ENCODE data around the gene UMODL1.

UMODL1 gene

DNA sequence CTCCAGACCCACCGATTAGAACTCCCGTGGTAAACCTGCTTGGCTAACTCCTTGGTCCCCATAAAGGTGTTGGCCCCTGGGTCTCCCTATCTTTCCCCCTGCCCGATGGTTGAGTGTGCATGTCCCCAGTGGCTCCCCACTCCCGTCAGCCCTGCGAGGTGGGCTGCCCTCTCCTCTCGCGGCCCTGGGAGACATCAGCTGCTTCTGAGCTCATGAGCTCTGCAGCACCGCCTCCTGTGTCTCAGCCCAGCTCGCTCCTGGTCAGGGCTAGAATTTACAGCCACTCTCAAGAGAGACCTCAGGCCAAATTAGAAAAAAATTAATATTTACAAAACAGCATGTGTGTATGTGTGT is 45.1 kb upstream of the UMODL1 start:
- no peak for DNase-seq (ENCODE audit: low read depth in 2 of 2)

GRCh38 chr21:42027085-42027821 is 43.9 kb upstream of the UMODL1 start:
- no peak for TF ChIP-seq CTCF (IDR thresholded peaks at IDR 0.05; ENCODE audit: low read depth, low read length)
- DNase-seq (ENCODE audit: low read depth in 2 of 2), result no peak
- no peak overlapping the region for H3K4me3 ChIP-seq (replicated peaks in 1 of 2; ENCODE audit: low read depth in 2 of 2, low read length in 2 of 2)

More for the DNA sequence above, 45.1 kb upstream of the UMODL1 start:
- H3K4me3 ChIP-seq (replicated peaks in 1 of 2; ENCODE audit: low read depth in 2 of 2, low read length in 2 of 2), result no peak overlapping the region
- TF ChIP-seq CTCF (IDR thresholded peaks at IDR 0.05; ENCODE audit: low read depth, low read length), result no peak

DNA sequence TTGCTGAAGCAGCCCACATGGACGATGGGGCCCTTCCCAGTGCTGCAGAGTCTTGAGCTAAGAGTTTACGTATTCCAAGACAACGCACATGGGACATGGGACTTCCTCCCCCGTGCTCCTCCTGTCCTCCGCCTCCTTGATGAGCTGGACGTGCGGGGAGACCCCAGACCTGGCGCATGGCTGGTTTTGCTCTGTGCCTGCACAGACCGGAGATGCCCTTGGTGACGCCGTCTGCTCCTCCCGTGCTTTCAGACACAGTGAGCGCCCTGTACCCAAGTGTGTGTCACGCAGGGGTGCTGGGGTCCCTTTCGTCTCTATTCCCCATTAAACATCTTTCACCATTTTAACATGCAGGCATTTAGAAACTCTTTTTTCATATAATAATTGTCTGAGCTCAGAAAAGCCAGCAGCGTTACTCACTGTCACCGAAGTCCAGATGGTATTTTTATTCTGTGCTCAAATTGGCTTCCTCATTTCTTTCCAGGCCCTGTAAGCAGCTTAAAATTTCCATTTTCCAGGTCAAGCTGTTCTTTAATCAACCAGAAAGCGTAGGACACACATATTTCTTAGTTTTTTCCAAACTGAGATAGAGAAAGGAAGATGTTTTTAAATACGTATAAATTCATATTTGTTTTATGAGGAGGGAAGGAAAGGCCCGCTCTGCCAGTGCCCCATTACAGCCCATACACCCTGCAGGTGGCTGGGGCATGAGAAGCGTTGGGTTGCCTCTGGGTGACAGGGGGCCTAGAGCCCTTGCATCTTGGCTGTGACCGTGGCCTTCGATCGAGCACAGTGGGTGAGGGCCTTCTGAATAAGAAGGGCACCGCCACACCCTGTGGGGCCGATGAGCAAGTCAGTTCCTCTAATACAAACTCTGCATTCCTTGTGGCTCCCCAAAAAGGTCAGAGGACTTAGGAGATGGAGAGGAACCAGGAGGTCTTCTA is 43.0 kb upstream of the UMODL1 start:
- no peak for TF ChIP-seq CTCF (IDR thresholded peaks at IDR 0.05; ENCODE audit: low read depth, low read length)
- H3K4me3 ChIP-seq (replicated peaks in 1 of 2; ENCODE audit: low read depth in 2 of 2, low read length in 2 of 2), result no peak overlapping the region
- no peak for DNase-seq (ENCODE audit: low read depth in 2 of 2)

DNA sequence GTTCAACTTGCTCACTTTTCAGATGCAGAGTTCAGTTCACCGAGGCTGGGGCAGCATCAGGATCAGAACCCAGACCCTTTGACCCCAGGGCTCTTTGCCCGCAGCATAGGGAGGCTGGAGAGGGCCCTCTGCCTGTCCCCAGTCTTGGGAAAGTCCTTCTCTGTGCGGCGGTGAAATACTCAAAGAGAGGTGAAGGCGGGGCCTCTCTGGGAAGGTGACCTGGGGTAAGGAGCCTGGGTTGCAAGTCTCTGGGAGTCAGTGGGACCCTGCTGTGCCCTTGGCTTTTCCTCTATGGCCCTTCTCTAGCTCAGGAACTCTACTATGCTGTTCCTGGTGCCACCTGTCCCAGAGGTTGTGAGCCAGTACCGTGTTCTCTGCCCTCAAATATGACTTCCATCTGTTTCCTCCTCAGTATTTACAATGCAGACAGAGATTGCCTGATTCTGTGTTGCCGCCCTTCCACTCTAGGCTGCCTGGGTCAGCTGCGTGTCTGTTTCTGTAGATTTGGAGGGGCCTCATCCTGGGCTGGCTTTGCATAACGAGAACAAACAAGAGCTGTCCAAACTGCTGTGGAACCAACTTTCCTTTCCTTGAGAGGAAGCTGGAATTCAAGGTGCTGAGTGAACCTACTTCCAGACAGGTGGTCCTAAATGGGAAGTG is 42.2 kb upstream of the UMODL1 start:
- no peak for TF ChIP-seq CTCF (IDR thresholded peaks at IDR 0.05; ENCODE audit: low read depth, low read length)
- H3K4me3 ChIP-seq (replicated peaks in 1 of 2; ENCODE audit: low read depth in 2 of 2, low read length in 2 of 2), result no peak overlapping the region
- no peak for DNase-seq (ENCODE audit: low read depth in 2 of 2)

DNA sequence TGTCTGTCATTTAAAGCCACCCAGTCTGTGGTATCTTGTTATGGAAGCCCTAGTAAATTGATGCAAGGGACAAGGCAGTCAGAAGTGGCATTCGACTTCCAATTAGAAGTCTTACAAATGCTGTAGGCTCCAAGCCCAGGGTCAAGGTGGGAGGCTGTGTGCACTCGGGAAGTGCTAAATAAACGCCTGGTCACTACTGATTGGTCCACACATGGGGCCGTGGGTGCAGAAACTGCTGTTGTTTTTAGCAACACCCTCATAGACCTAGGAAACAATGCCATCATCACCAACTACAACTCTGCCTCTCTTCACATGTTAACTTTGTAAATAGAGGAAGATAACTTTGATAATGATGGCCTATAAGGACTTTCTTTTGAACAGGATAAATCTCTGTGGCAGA is 40.8 kb upstream of the UMODL1 start:
- H3K4me3 ChIP-seq (replicated peaks in 1 of 2; ENCODE audit: low read depth in 2 of 2, low read length in 2 of 2), result no peak overlapping the region
- no peak for DNase-seq (ENCODE audit: low read depth in 2 of 2)
- TF ChIP-seq CTCF (IDR thresholded peaks at IDR 0.05; ENCODE audit: low read depth, low read length), result no peak

GRCh38 chr21:42031241-42031640 is 39.9 kb upstream of the UMODL1 start:
- no peak overlapping the region for H3K4me3 ChIP-seq (replicated peaks in 1 of 2; ENCODE audit: low read depth in 2 of 2, low read length in 2 of 2)
- DNase-seq (ENCODE audit: low read depth in 2 of 2), result no peak
- TF ChIP-seq CTCF (IDR thresholded peaks at IDR 0.05; ENCODE audit: low read depth, low read length), result no peak
